Aorta (tissue), 5 donors: Measurements from ENCODE around the gene NFATC3. TPM values are rescaled to one million over a fixed set of nuclear protein-coding genes. Genes with fewer than 3 reads are reported as not detected.
A peak's percentile ranks its signal among the peaks of the same experiment; 100 is the strongest.

Experiments used
- ATAC-seq: fragments of 200-7000 bp; cut with Tn5 transposase; one replicate; pipeline ENCODE4 v1.9.1; 2022; ENCODE audit warnings: moderate library complexity; ENCODE audit not compliant: low FRiP score
- DNase-seq, 2 donors: peaks; one replicate each; pipeline ENCODE4 v3.0.0-alpha.2; 2020
- H3K27ac ChIP-seq, 2 donors: one replicate each; pipeline ENCODE4 v1.5.1; 2013; ENCODE audit warnings: low read length in 2 of 2, mild to moderate bottlenecking in 2 of 2, moderate library complexity in 2 of 2, control low read depth in 1 of 2, inconsistent platforms in 1 of 2, low read depth in 1 of 2
- H3K27me3 ChIP-seq, 2 donors: one replicate each; pipeline ENCODE4 v1.6.1; 2013; ENCODE audit warnings: control low read depth in 1 of 2, low read length in 1 of 2, mild to moderate bottlenecking in 1 of 2, moderate library complexity in 1 of 2; ENCODE audit not compliant: insufficient read depth in 2 of 2, control insufficient read depth in 1 of 2
- H3K36me3 ChIP-seq, 2 donors: one replicate each; pipeline ENCODE4 v1.6.1; 2013; ENCODE audit warnings: control low read depth in 1 of 2, low read length in 1 of 2, mild to moderate bottlenecking in 1 of 2; ENCODE audit not compliant: insufficient read depth in 2 of 2, control insufficient read depth in 1 of 2
- H3K4me1 ChIP-seq, 2 donors: one replicate each; pipeline ENCODE4 v1.6.1; 2013; ENCODE audit warnings: low read length in 2 of 2, control low read depth in 1 of 2, mild to moderate bottlenecking in 1 of 2, moderate library complexity in 1 of 2; ENCODE audit not compliant: insufficient read depth in 2 of 2, control insufficient read depth in 1 of 2
- H3K4me3 ChIP-seq, 2 donors: one replicate each; pipeline ENCODE4 v1.5.1; 2013; ENCODE audit warnings: low read length in 2 of 2, control low read depth in 1 of 2, mild to moderate bottlenecking in 1 of 2
- H3K9me3 ChIP-seq: one replicate; pipeline ENCODE4 v1.6.1; 2013; ENCODE audit warnings: mild to moderate bottlenecking, low read length; ENCODE audit not compliant: control insufficient read depth
- whole genome bisulfite sequencing, 2 donors: extraction: QIAGEN DNeasy Blood & Tissue Kit; methylation state at CpG; one replicate each; pipeline ENCODE4 v1.1.7; 2013; 5-methylcytosine and 5-hydroxymethylcytosine counted together
- intact Hi-C, 2 donors: fragments of 100-400 bp; cut with DNase I; formaldehyde crosslinking; loops; one replicate each; pipeline versions ENCODE4 v1.14.2 to v1.15.0; 2022
- polyA plus RNA-seq, 2 donors: library from polyadenylated mRNA; stranded (reverse); fragments of 200-250 nt; gene quantifications; one replicate each; pipeline ENCODE4 v1.2.3, GENCODE V29; 2013
- total RNA-seq, 2 donors: library from RNA; stranded (reverse); fragmentation: NEBNext Ultra II Directional; extraction: Animal tissue kit (Norgen Biotek cat#: 25700); gene quantifications; one replicate each; pipeline ENCODE4 v1.2.1, GENCODE V29; 2021
- donor health status: healthy with polysubstance abuse.
- donor health status: Bipolar disorder and iron deficiency.
- donor health status: DM: no; HTN: no; CAD: no.
- donor health status: DM: no; HTN: no; CAD: no.
- donor health status: DM: yes; HTN: yes; CAD: no.

Gene NFATC3
- total and polyA plus RNA-seq, 4 donors = 10.3 to 48.4 (median 24.2) TPM

- Histone ChIP-seq H3K4me1 (no peaks in the 10 kb centered on the region), H3K36me3 (no peaks in the 10 kb centered on the region), H3K27ac (no peak overlapping the region), H3K27me3 (no peaks in the 10 kb centered on the region), H3K9me3 (no peaks in the 10 kb centered on the region), H3K4me3 (no peak overlapping the region)
- intact Hi-C loops = loop anchor here (5.0 to 10.0 kb wide), 3 partner anchors 145 to 413 kb away; partner anchors contain the start of gene NFATC3 (in 1 of the 2)
- DNase-seq (peak in 1 of 2 donors; percentile 25), ATAC-seq (no peak)
- 90 to 93% methylated on average over 9 of the region's 9 CpGs for WGBS, 2 donors
Observed at GRCh38 chr16:68230176-68230571, 145.0 kb downstream of the NFATC3 start.

- no peak overlapping the region for H3K27ac ChIP-seq
- no peaks in the 10 kb centered on the region for H3K36me3 ChIP-seq
- 90 to 94% methylated on average over 12 of the region's 12 CpGs for WGBS, 2 donors
- H3K27me3 ChIP-seq = no peaks in the 10 kb centered on the region
- DNase-seq (peak in 1 of 2 donors; percentile 41), ATAC-seq (no peak)
- no peaks in the 10 kb centered on the region for H3K4me1 ChIP-seq
- H3K9me3 ChIP-seq = no peaks in the 10 kb centered on the region
- no peak overlapping the region for H3K4me3 ChIP-seq
- intact Hi-C loops = loop anchor here (5.0 to 10.0 kb wide), 3 partner anchors 146 to 414 kb away; partner anchors contain the start of gene NFATC3 (in 1 of the 2)
Observed at GRCh38 chr16:68230956-68231355, 145.8 kb downstream of the NFATC3 start.

GRCh38 chr16:68231384-68232136, 146.4 kb downstream of the NFATC3 start:
- DNase-seq (peak in 1 of 2 donors; percentile 42), ATAC-seq (no peak)
- H3K4me1 ChIP-seq = no peaks in the 10 kb centered on the region
- H3K9me3 ChIP-seq = no peaks in the 10 kb centered on the region
- H3K27ac ChIP-seq = no peak overlapping the region
- no peak overlapping the region for H3K4me3 ChIP-seq
- H3K27me3 ChIP-seq = no peaks in the 10 kb centered on the region
- intact Hi-C loops = loop anchor here (5.0 to 10.0 kb wide), 3 partner anchors 147 to 414 kb away; partner anchors contain the start of gene NFATC3 (in 1 of the 2)
- WGBS, 2 donors = 88 to 89% methylated on average over 26 of the region's 26 CpGs
- H3K36me3 ChIP-seq = no peaks in the 10 kb centered on the region

- H3K9me3 ChIP-seq = no peaks in the 10 kb centered on the region
- no peaks in the 10 kb centered on the region for H3K27me3 ChIP-seq
- no peak for ATAC-seq
- peak in 1 of 2 donors; percentile 50 for DNase-seq
- H3K4me1 ChIP-seq = no peaks in the 10 kb centered on the region
- intact Hi-C loops = loop anchor here (5.0 to 10.0 kb wide), 3 partner anchors 148 to 415 kb away; partner anchors contain the start of gene NFATC3 (in 1 of the 2)
- 81 to 86% methylated on average over 16 of the region's 16 CpGs for WGBS, 2 donors
- H3K4me3 ChIP-seq = no peak overlapping the region
- no peak overlapping the region for H3K27ac ChIP-seq
- H3K36me3 ChIP-seq = no peaks in the 10 kb centered on the region
Observed at GRCh38 chr16:68232335-68232734, 147.2 kb downstream of the NFATC3 start.

GRCh38 chr16:68233085-68233834, 148.1 kb downstream of the NFATC3 start:
- intact Hi-C loops = loop anchor here (5.0 to 10.0 kb wide), 3 partner anchors 148 to 416 kb away; partner anchors contain the start of gene NFATC3 (in 1 of the 2)
- Histone ChIP-seq H3K27me3 (no peaks in the 10 kb centered on the region), H3K36me3 (no peaks in the 10 kb centered on the region), H3K27ac (no peak overlapping the region), H3K4me3 (no peak overlapping the region), H3K4me1 (no peaks in the 10 kb centered on the region), H3K9me3 (no peaks in the 10 kb centered on the region)
- no peak for ATAC-seq
- DNase-seq = no peak
- WGBS, 2 donors = 84 to 90% methylated on average over 5 of the region's 5 CpGs

- ATAC-seq (no peak), DNase-seq (no peak)
- Histone ChIP-seq H3K27ac (no peak overlapping the region), H3K36me3 (no peaks in the 10 kb centered on the region), H3K9me3 (no peaks in the 10 kb centered on the region), H3K4me3 (no peak overlapping the region), H3K4me1 (no peaks in the 10 kb centered on the region), H3K27me3 (no peaks in the 10 kb centered on the region)
- WGBS, 2 donors = 88 to 90% methylated on average over 8 of the region's 8 CpGs
- intact Hi-C loops = loop anchor here (5.0 to 10.0 kb wide), 3 partner anchors 149 to 417 kb away; partner anchors contain the start of gene NFATC3 (in 1 of the 2)
Observed at GRCh38 chr16:68233835-68234187, 148.6 kb downstream of the NFATC3 start.

GRCh38 chr16:68234188-68235107, 149.3 kb downstream of the NFATC3 start:
- ATAC-seq = no peak
- Histone ChIP-seq H3K27ac (peak overlapping the region in 1 of 2 donors; percentile 11), H3K27me3 (no peaks in the 10 kb centered on the region), H3K9me3 (no peaks in the 10 kb centered on the region), H3K4me3 (no peak overlapping the region), H3K36me3 (no peaks in the 10 kb centered on the region), H3K4me1 (no peaks in the 10 kb centered on the region)
- DNase-seq = peak in 1 of 2 donors; percentile 49
- 71 to 74% methylated on average over 13 of the region's 13 CpGs for WGBS, 2 donors
- intact Hi-C loops = loop anchor here (5.0 to 10.0 kb wide), 3 partner anchors 150 to 417 kb away; partner anchors contain the start of gene NFATC3 (in 1 of the 2)
